Heart left ventricle (tissue), 13 donors: ENCODE data around the gene FAAP100.

ENCODE experiments used
- POLR2A ChIP-seq, 2 donors: fragments of 450-650 bp; IDR thresholded peaks; one replicate each; pipeline ENCODE4 v1.6.1; 2017; ENCODE audit warnings: antibody characterized with exemption in 2 of 2, mild to moderate bottlenecking in 2 of 2, moderate library complexity in 2 of 2
- TF ChIP-seq, protein P1 (sequence below), 12 donors: fragments of 200-600 bp; sonication (generic) in 4 of 12; IDR thresholded peaks; one replicate each; pipeline versions ENCODE4 v1.5.0 to v1.8.0; 2018 to 2022; ENCODE audit warnings: antibody characterized with exemption in 12 of 12, mild to moderate bottlenecking in 5 of 12
- donor health status: ischemic (EF 13 %, LVEDD 7.1; RV severe dilation, severe dysfunction).
- donor health status: DM: no; HTN: yes; CAD: no.
- donor health status: DM: no; HTN: no; CAD: no.
- donor health status: ischemic (EF 25% LVEDD 6.9; RV normal size, moderate dysfunction).
- donor health status: ischemic (EF 25% LVEDD 5.7; RV mildly dilated, moderate dysfunction).
- donor health status: ischemic (EF 35%, LVEDD 5.7; RV mildly dilated, moderate dysfunction).
- donor health status: nonischemic (EF 11% LVEDD 7.7; RV severe dilation, severe dysfunction).
- donor health status: DM: yes; HTN: yes; CAD: no.
- donor health status: PGD.
- donor health status: ischemic (EF 29% LVEDD 5.4; RV normal size, mild dysfunction).
- donor health status: nonischemic (EF 23%, LVEDD 6.1; RV moderate dilation, normal function).

DNA sequence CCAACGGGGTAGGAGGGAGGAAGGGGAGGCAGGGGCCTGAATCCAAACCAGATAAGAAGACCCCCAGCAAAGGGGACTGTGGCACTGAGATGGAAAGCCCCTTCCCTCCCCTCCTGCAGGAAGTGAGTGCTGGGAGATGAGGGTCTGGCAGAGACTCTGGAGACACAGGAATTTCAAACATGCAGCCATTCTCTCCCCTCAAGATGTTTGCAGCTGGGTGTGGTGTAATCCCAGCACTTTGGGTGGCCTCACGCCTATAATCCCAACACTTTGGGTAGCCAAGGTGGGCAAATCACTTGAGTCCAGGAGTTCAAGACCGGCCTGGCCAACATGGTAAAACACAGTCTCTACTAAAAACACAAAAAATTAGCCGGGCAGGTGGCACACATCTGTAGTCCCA, 33.9 kb upstream of the FAAP100 start:
- TF ChIP-seq, protein P1, sequence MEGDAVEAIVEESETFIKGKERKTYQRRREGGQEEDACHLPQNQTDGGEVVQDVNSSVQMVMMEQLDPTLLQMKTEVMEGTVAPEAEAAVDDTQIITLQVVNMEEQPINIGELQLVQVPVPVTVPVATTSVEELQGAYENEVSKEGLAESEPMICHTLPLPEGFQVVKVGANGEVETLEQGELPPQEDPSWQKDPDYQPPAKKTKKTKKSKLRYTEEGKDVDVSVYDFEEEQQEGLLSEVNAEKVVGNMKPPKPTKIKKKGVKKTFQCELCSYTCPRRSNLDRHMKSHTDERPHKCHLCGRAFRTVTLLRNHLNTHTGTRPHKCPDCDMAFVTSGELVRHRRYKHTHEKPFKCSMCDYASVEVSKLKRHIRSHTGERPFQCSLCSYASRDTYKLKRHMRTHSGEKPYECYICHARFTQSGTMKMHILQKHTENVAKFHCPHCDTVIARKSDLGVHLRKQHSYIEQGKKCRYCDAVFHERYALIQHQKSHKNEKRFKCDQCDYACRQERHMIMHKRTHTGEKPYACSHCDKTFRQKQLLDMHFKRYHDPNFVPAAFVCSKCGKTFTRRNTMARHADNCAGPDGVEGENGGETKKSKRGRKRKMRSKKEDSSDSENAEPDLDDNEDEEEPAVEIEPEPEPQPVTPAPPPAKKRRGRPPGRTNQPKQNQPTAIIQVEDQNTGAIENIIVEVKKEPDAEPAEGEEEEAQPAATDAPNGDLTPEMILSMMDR (IDR thresholded peaks at IDR 0.05): no peak
- TF ChIP-seq POLR2A (IDR thresholded peaks at IDR 0.05): no peak
